K562 (cell line): ENCODE measurements around the gene CLP1. TPM values are rescaled to one million over a fixed set of nuclear protein-coding genes. Genes with fewer than 3 reads are reported as not detected.

Experiments used
- CBFA2T3 ChIP-seq: fragments of 450-650 bp; IDR thresholded peaks from 2 replicates; pipeline ENCODE4 v1.6.1; 2017
- CHD4 ChIP-seq: fragments of 200-600 bp; sonication (generic); IDR thresholded peaks from 3 replicates; pipeline ENCODE4 v1.6.1; 2012; ENCODE audit warnings: low read depth, mild to moderate bottlenecking, mixed read lengths, low read length, inconsistent platforms; ENCODE audit not compliant: insufficient read depth, insufficient replicate concordance, poor library complexity, severe bottlenecking
- DNMT1 ChIP-seq: fragments of 450-650 bp; IDR thresholded peaks from 2 replicates; pipeline ENCODE4 v1.6.1; 2016; ENCODE audit warnings: antibody characterized with exemption, mild to moderate bottlenecking
- EWSR1 ChIP-seq: fragments of 450-650 bp; IDR thresholded peaks from 2 replicates; pipeline ENCODE4 v1.6.1; 2018; ENCODE audit warnings: borderline replicate concordance, mild to moderate bottlenecking, low read depth, moderate library complexity; ENCODE audit not compliant: partially characterized antibody
- KDM5B ChIP-seq: fragments of 200-600 bp; sonication (generic); IDR thresholded peaks from 2 replicates; pipeline ENCODE4 v1.6.1; 2012; ENCODE audit warnings: low read depth, mild to moderate bottlenecking, moderate library complexity, low read length, control low read depth, inconsistent platforms; ENCODE audit not compliant: insufficient replicate concordance
- KLF1 ChIP-seq: fragments of 450-650 bp; IDR thresholded peaks from 2 replicates; pipeline ENCODE4 v1.6.1; 2016; ENCODE audit warnings: missing genetic modification characterization, missing compliant biosample characterization
- PYGO2 ChIP-seq: fragments of 450-650 bp; IDR thresholded peaks from 2 replicates; pipeline ENCODE4 v1.6.1; 2016; ENCODE audit warnings: mild to moderate bottlenecking, missing genetic modification characterization, moderate library complexity, missing compliant biosample characterization
- RHOXF2B ChIP-seq: fragments of 250-450 bp; sonication (Bioruptor Pico); conservative IDR thresholded peaks from 2 replicates; pipeline ENCODE4 v1.5.1; 2021
- TAF15 ChIP-seq: fragments of 200-400 bp; formaldehyde crosslinking; IDR thresholded peaks from 2 replicates; pipeline ENCODE4 v1.6.1; 2017; ENCODE audit warnings: mild to moderate bottlenecking, low read depth, low read length, moderate library complexity
- WHSC1 ChIP-seq: IDR thresholded peaks from one replicate; pipeline ENCODE4 v1.6.1; 2012; ENCODE audit warnings: low read length, control low read depth, inconsistent platforms
- XRCC5 ChIP-seq: fragments of 200-400 bp; formaldehyde crosslinking; IDR thresholded peaks from 2 replicates; pipeline ENCODE4 v1.6.1; 2017; ENCODE audit warnings: low read depth, mild to moderate bottlenecking, low read length
- ZBTB1 ChIP-seq: sonication (generic); formaldehyde crosslinking; IDR thresholded peaks from 2 replicates; pipeline ENCODE4 v1.8.1; 2023; ENCODE audit warnings: missing genetic modification reagents, low read depth, mild to moderate bottlenecking, borderline replicate concordance
- polyA plus RNA-seq, 8 experiments: library from polyadenylated mRNA; depleted of rRNA in 4 of 8; stranded (reverse) in 5 of 8; unstranded in 3 of 8; fragments of >200 nt; fragmentation: Nextera tagmentation in 2 of 8; fragmentation: Illumina TruSeq in 1 of 8; extraction: Ambion mirVana in 2 of 8; extraction: Trizol in 1 of 8; gene quantifications; 2 replicates each; pipeline versions ENCODE4 v1.2.1 to v1.2.3, GENCODE V29; 2011 to 2014; ENCODE audit warnings: inconsistent platforms in 1 of 8, missing spikeins in 1 of 8
- total RNA-seq, 7 experiments: library from RNA; depleted of rRNA in 6 of 7; stranded (reverse); fragments of >200 nt in 6 of 7; fragmentation: Illumina TruSeq in 2 of 7; extraction: Trizol in 2 of 7; gene quantifications; 2 replicates each; pipeline versions ENCODE4 v1.2.1 to v1.2.3, GENCODE V29; 2011 to 2021; ENCODE audit warnings: low replicate concordance in 1 of 7
- TF ChIP-seq, protein P1 (sequence below): fragments of 450-650 bp; formaldehyde crosslinking; IDR thresholded peaks from 2 replicates; pipeline ENCODE4 v1.4.0; 2020; ENCODE audit warnings: mild to moderate bottlenecking, moderate library complexity
- TF ChIP-seq, protein P2 (sequence below): fragments of 250-450 bp; sonication (Bioruptor Pico); IDR thresholded peaks from 2 replicates; pipeline ENCODE4 v1.5.0; 2021; ENCODE audit warnings: mild to moderate bottlenecking, borderline replicate concordance
- TF ChIP-seq, protein P3 (sequence below): sonication (generic); formaldehyde crosslinking; IDR thresholded peaks from 2 replicates; pipeline ENCODE4 v1.8.0; 2022; ENCODE audit warnings: mild to moderate bottlenecking, missing genetic modification reagents
- TF ChIP-seq, protein P4 (sequence below): fragments of 450-650 bp; formaldehyde crosslinking; IDR thresholded peaks from 2 replicates; pipeline ENCODE4 v1.4.0; 2020; ENCODE audit warnings: mild to moderate bottlenecking, moderate library complexity
- TF ChIP-seq, protein P5 (sequence below): fragments of 250-450 bp; sonication (Bioruptor Pico); IDR thresholded peaks from 2 replicates; pipeline ENCODE4 v1.4.0; 2020; ENCODE audit warnings: mild to moderate bottlenecking, moderate library complexity

The CLP1 gene
- total and polyA plus RNA-seq, 9 of the 15 experiments (the other 6 are each of a cell fraction or from before 2014, with no cell fraction given): 19.1 to 46.2 (median 27.8) TPM

DNA sequence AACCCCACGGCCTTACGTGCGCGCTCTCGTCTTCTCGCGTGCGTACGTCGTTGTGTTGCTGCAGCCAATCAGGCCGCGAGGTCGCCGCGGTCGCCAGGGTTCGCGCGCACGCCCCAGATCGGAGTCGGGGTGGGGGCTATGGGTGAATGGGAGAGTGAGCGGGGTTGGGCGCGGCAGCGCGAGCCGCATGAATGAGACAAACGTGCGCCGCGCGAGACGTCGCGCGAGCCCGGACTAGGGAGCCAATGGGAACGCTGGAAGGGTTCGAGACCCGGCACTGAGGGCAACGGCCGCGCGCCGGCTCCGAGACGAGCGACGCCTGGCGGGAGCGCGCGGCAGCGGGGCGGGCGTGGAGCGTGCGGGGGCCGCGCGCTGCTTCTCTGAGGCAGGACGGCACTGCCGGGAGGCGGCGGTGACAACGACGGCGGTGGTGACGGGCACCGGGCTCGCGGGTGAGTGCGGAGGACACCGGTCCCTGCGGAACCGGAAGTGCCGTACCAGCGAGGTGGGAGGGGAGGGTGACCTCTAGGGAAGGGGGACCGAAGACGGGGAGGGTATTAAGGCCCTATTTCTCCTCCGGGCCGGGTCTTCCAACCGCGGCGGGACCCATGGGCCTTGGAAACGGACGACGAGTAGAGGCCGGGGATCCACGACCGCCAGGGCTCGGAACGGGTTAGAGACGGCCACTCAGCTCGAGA lies 10.3 kb downstream of the CLP1 start, which contains the start of gene ZDHHC5 (continued):
- TF ChIP-seq KDM5B (peak; percentile 91), XRCC5 (peak; percentile 59; the same call in 1 of the 2 replicates), KLF1 (tag) (peak; percentile 78), WHSC1 (no peak), DNMT1 (no peak), CHD4 (no peak), RHOXF2B (CRISPR knock-in tag) (no peak), CBFA2T3 (no peak), EWSR1 (no peak), ZBTB1 (CRISPR knock-in tag) (peak; percentile 87), PYGO2 (no peak), TAF15 (no peak)
- TF ChIP-seq, protein P1, sequence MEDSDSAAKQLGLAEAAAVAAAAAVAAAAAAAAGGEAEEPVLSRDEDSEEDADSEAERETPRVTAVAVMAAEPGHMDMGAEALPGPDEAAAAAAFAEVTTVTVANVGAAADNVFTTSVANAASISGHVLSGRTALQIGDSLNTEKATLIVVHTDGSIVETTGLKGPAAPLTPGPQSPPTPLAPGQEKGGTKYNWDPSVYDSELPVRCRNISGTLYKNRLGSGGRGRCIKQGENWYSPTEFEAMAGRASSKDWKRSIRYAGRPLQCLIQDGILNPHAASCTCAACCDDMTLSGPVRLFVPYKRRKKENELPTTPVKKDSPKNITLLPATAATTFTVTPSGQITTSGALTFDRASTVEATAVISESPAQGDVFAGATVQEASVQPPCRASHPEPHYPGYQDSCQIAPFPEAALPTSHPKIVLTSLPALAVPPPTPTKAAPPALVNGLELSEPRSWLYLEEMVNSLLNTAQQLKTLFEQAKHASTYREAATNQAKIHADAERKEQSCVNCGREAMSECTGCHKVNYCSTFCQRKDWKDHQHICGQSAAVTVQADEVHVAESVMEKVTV (CRISPR knock-in tag): no peak
- TF ChIP-seq, protein P2, sequence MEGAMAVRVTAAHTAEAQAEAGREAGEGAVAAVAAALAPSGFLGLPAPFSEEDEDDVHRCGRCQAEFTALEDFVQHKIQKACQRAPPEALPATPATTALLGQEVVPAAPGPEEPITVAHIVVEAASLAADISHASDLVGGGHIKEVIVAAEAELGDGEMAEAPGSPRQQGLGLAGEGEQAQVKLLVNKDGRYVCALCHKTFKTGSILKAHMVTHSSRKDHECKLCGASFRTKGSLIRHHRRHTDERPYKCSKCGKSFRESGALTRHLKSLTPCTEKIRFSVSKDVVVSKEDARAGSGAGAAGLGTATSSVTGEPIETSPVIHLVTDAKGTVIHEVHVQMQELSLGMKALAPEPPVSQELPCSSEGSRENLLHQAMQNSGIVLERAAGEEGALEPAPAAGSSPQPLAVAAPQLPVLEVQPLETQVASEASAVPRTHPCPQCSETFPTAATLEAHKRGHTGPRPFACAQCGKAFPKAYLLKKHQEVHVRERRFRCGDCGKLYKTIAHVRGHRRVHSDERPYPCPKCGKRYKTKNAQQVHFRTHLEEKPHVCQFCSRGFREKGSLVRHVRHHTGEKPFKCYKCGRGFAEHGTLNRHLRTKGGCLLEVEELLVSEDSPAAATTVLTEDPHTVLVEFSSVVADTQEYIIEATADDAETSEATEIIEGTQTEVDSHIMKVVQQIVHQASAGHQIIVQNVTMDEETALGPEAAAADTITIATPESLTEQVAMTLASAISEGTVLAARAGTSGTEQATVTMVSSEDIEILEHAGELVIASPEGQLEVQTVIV (CRISPR knock-in tag): no peak
- TF ChIP-seq, protein P3, sequence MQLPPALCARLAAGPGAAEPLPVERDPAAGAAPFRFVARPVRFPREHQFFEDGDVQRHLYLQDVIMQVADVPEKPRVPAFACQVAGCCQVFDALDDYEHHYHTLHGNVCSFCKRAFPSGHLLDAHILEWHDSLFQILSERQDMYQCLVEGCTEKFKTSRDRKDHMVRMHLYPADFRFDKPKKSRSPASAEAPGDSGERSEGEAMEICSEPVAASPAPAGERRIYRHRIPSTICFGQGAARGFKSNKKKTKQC (CRISPR knock-in tag): peak; percentile 93; the same call in 1 of the 2 replicates
- TF ChIP-seq, protein P4, sequence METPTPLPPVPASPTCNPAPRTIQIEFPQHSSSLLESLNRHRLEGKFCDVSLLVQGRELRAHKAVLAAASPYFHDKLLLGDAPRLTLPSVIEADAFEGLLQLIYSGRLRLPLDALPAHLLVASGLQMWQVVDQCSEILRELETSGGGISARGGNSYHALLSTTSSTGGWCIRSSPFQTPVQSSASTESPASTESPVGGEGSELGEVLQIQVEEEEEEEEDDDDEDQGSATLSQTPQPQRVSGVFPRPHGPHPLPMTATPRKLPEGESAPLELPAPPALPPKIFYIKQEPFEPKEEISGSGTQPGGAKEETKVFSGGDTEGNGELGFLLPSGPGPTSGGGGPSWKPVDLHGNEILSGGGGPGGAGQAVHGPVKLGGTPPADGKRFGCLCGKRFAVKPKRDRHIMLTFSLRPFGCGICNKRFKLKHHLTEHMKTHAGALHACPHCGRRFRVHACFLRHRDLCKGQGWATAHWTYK: peak; percentile 40; the same call in 1 of the 2 replicates
- TF ChIP-seq, protein P5, sequence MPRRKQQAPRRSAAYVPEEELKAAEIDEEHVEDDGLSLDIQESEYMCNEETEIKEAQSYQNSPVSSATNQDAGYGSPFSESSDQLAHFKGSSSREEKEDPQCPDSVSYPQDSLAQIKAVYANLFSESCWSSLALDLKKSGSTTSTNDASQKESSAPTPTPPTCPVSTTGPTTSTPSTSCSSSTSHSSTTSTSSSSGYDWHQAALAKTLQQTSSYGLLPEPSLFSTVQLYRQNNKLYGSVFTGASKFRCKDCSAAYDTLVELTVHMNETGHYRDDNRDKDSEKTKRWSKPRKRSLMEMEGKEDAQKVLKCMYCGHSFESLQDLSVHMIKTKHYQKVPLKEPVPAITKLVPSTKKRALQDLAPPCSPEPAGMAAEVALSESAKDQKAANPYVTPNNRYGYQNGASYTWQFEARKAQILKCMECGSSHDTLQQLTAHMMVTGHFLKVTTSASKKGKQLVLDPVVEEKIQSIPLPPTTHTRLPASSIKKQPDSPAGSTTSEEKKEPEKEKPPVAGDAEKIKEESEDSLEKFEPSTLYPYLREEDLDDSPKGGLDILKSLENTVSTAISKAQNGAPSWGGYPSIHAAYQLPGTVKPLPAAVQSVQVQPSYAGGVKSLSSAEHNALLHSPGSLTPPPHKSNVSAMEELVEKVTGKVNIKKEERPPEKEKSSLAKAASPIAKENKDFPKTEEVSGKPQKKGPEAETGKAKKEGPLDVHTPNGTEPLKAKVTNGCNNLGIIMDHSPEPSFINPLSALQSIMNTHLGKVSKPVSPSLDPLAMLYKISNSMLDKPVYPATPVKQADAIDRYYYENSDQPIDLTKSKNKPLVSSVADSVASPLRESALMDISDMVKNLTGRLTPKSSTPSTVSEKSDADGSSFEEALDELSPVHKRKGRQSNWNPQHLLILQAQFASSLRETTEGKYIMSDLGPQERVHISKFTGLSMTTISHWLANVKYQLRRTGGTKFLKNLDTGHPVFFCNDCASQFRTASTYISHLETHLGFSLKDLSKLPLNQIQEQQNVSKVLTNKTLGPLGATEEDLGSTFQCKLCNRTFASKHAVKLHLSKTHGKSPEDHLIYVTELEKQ: no peak
